T-cell (primary cell): ENCODE measurements around the gene CNTNAP2. TPM values are rescaled to one million over a fixed set of nuclear protein-coding genes. Genes with fewer than 3 reads are reported as not detected.

ENCODE experiments used
- ATAC-seq, 4 experiments: fragments of 200-7000 bp in 3 of 4; fragments of 150-1000 bp in 1 of 4; cut with Tn5 transposase; replicated peaks in 1 of 4; 1 replicate in 3 of 4; 2 replicates in 1 of 4; pipeline ENCODE4 v1.10.0; 2021; ENCODE audit warnings: moderate library complexity in 3 of 4, mild to moderate bottlenecking in 2 of 4, moderate number of reproducible peaks in 1 of 4
- CTCF ChIA-PET, 2 donors: fragments of 300-600 bp; sonication (Branson Sonifier 250); formaldehyde crosslinking; loops; one replicate each; lab custom pipeline; 2022; ENCODE audit warnings: antibody characterized with exemption in 2 of 2; lab: Charles Lee
- POLR2A ChIA-PET, 2 donors: fragments of 300-600 bp; sonication (Branson Sonifier 250); formaldehyde crosslinking; loops; one replicate each; lab custom pipeline; 2022; ENCODE audit warnings: antibody characterized with exemption in 2 of 2; lab: Charles Lee
- DNase-seq, 35 experiments: peaks; one replicate each; pipeline versions ENCODE4 v3.0.0 to v3.0.0-alpha.2; 2013 to 2023
- H3K27ac ChIP-seq: one replicate; pipeline ENCODE4 v1.5.1; 2013; ENCODE audit warnings: low read length
- H3K27me3 ChIP-seq, 2 experiments: replicated peaks in 1 of 2; 1 replicate in 1 of 2; 2 replicates in 1 of 2; pipeline versions ENCODE4 v1.6.1 to v1.7.0; 2013; ENCODE audit warnings: low read length in 1 of 2, mixed read lengths in 1 of 2; ENCODE audit not compliant: control insufficient read depth in 2 of 2, insufficient read depth in 2 of 2; ENCODE audit errors: extremely low read depth in 1 of 2
- H3K36me3 ChIP-seq, 2 donors: 1 replicate in 1 of 2; 2 replicates in 1 of 2; pipeline versions ENCODE4 v1.6.1 to v1.7.0; 2013; ENCODE audit warnings: low read length in 1 of 2; ENCODE audit not compliant: control insufficient read depth in 2 of 2, insufficient read depth in 1 of 2; ENCODE audit errors: extremely low read depth in 1 of 2
- H3K4me1 ChIP-seq, 2 experiments: 1 replicate in 1 of 2; 2 replicates in 1 of 2; pipeline versions ENCODE4 v1.6.1 to v1.7.0; 2013; ENCODE audit warnings: low read length in 2 of 2, mixed read lengths in 1 of 2; ENCODE audit not compliant: insufficient read depth in 2 of 2, control insufficient read depth in 1 of 2; ENCODE audit errors: extremely low read depth in 1 of 2
- H3K4me3 ChIP-seq, 2 donors: 1 replicate in 1 of 2; 2 replicates in 1 of 2; pipeline versions ENCODE4 v1.5.1 to v1.7.0; 2013; ENCODE audit warnings: mild to moderate bottlenecking in 2 of 2, low read length in 1 of 2, moderate library complexity in 1 of 2; ENCODE audit not compliant: control insufficient read depth in 1 of 2; ENCODE audit errors: extremely low read depth in 1 of 2
- H3K9me3 ChIP-seq: 2 replicates; pipeline ENCODE4 v1.7.0; 2013
- H3K27ac Mint-ChIP-seq, 2 donors: one replicate each; pipeline ENCODE4 v1.8.0; 2020 to 2021; ENCODE audit warnings: mild to moderate bottlenecking in 2 of 2, mixed read lengths in 2 of 2
- H3K27me3 Mint-ChIP-seq, 2 donors: one replicate each; pipeline ENCODE4 v1.8.0; 2021 to 2022; ENCODE audit warnings: mixed read lengths in 2 of 2
- H3K36me3 Mint-ChIP-seq: one replicate; pipeline ENCODE4 v1.8.0; 2021; ENCODE audit warnings: mixed read lengths
- H3K4me1 Mint-ChIP-seq, 3 donors: one replicate each; pipeline ENCODE4 v1.8.0; 2020 to 2022; ENCODE audit warnings: mixed read lengths in 3 of 3, mild to moderate bottlenecking in 1 of 3
- H3K4me3 Mint-ChIP-seq, 3 donors: one replicate each; pipeline ENCODE4 v1.8.0; 2020 to 2022; ENCODE audit warnings: mild to moderate bottlenecking in 3 of 3, mixed read lengths in 3 of 3, moderate library complexity in 3 of 3
- H3K9me3 Mint-ChIP-seq, 3 donors: one replicate each; pipeline ENCODE4 v1.8.0; 2020 to 2022; ENCODE audit warnings: mixed read lengths in 3 of 3
- WGBS: methylation state at CpG from one replicate; pipeline ENCODE4 v1.1.5; 2013; ENCODE audit warnings: missing lambda C conversion rate; ENCODE audit not compliant: insufficient coverage; 5-methylcytosine and 5-hydroxymethylcytosine counted together
- total RNA-seq, 35 experiments: library from RNA in 6 of 35; stranded (reverse) in 6 of 35; fragments of 120-200 nt in 1 of 35; gene quantifications; one replicate each; pipeline versions ENCODE4 v1.2.1 to v1.2.4 and lab custom pipeline; 2013 to 2026

The CNTNAP2 gene
- total RNA-seq, 5 donors from 2014 or later (not counting 1 experiment from before 2014, with no cell fraction given): 0.15 to 0.72 (median 0.21) TPM

GRCh38 chr7:146713934-146714333 lies 597.3 kb downstream of the CNTNAP2 start:
- no peaks in the 10 kb centered on the region for H3K4me1 Mint-ChIP-seq
- ChIA-PET POLR2A (no interaction called here), CTCF (no interaction called here)
- H3K27ac Mint-ChIP-seq: no peak overlapping the region
- H3K4me3 Mint-ChIP-seq: no peak overlapping the region
- 95% methylated on average over 2 of the region's 3 CpGs for WGBS
- H3K9me3 Mint-ChIP-seq: peaks cover 3 to 7% (median 5%) of the 10 kb centered on the region in 3 donors
- H3K27me3 ChIP-seq: no peaks in the 10 kb centered on the region
- no peak overlapping the region for H3K4me3 ChIP-seq
- H3K27me3 Mint-ChIP-seq: no peaks in the 10 kb centered on the region
- DNase-seq (no peak), ATAC-seq (no peak)
- no peaks in the 10 kb centered on the region for H3K36me3 Mint-ChIP-seq
- H3K9me3 ChIP-seq: no peaks in the 10 kb centered on the region
- H3K27ac ChIP-seq: no peak overlapping the region
- no peaks in the 10 kb centered on the region for H3K4me1 ChIP-seq
- H3K36me3 ChIP-seq: no peaks in the 10 kb centered on the region

GRCh38 chr7:146720195-146720594 lies 603.6 kb downstream of the CNTNAP2 start:
- H3K27ac ChIP-seq: no peak overlapping the region
- H3K4me1 ChIP-seq: no peaks in the 10 kb centered on the region
- Mint-ChIP-seq H3K9me3 (no peaks in the 10 kb centered on the region), H3K4me1 (no peaks in the 10 kb centered on the region), H3K27ac (no peak overlapping the region), H3K4me3 (no peak overlapping the region), H3K36me3 (no peaks in the 10 kb centered on the region), H3K27me3 (no peaks in the 10 kb centered on the region)
- H3K27me3 ChIP-seq: no peaks in the 10 kb centered on the region
- POLR2A ChIA-PET: no interaction called here
- H3K36me3 ChIP-seq: no peaks in the 10 kb centered on the region
- no CpG with 5 or more reads among the region's 2 CpGs for WGBS
- no peak for ATAC-seq
- CTCF ChIA-PET: no interaction called here
- DNase-seq: no peak
- no peaks in the 10 kb centered on the region for H3K9me3 ChIP-seq
- no peak overlapping the region for H3K4me3 ChIP-seq

GRCh38 chr7:146722986-146723385 lies 606.4 kb downstream of the CNTNAP2 start:
- ChIA-PET CTCF (no interaction called here), POLR2A (no interaction called here)
- Mint-ChIP-seq H3K27me3 (no peaks in the 10 kb centered on the region), H3K4me3 (no peak overlapping the region), H3K4me1 (no peaks in the 10 kb centered on the region), H3K9me3 (peaks cover 0 to 7% (median 3%) of the 10 kb centered on the region in 3 donors), H3K27ac (no peak overlapping the region), H3K36me3 (no peaks in the 10 kb centered on the region)
- WGBS: no CpG with 5 or more reads among the region's 1 CpG
- Histone ChIP-seq H3K36me3 (no peaks in the 10 kb centered on the region), H3K27me3 (no peaks in the 10 kb centered on the region), H3K4me1 (no peaks in the 10 kb centered on the region), H3K4me3 (no peak overlapping the region), H3K9me3 (no peaks in the 10 kb centered on the region), H3K27ac (no peak overlapping the region)
- DNase-seq: no peak
- ATAC-seq: no peak

GRCh38 chr7:146725520-146725919 lies 608.9 kb downstream of the CNTNAP2 start:
- ATAC-seq: no peak
- no peak for DNase-seq
- no peaks in the 10 kb centered on the region for H3K36me3 ChIP-seq
- Mint-ChIP-seq H3K36me3 (no peaks in the 10 kb centered on the region), H3K27ac (no peak overlapping the region), H3K4me1 (no peaks in the 10 kb centered on the region), H3K27me3 (no peaks in the 10 kb centered on the region), H3K9me3 (peaks cover 0 to 11% (median 6%) of the 10 kb centered on the region in 3 donors), H3K4me3 (no peak overlapping the region)
- ChIA-PET CTCF (no interaction called here), POLR2A (no interaction called here)
- WGBS: no CpG with 5 or more reads among the region's 3 CpGs
- H3K27ac ChIP-seq: no peak overlapping the region
- H3K9me3 ChIP-seq: no peaks in the 10 kb centered on the region
- H3K27me3 ChIP-seq: no peaks in the 10 kb centered on the region
- no peaks in the 10 kb centered on the region for H3K4me1 ChIP-seq
- H3K4me3 ChIP-seq: no peak overlapping the region

- no peaks in the 10 kb centered on the region for H3K4me1 Mint-ChIP-seq
- ChIA-PET POLR2A (no interaction called here), CTCF (no interaction called here)
- Histone ChIP-seq H3K9me3 (no peaks in the 10 kb centered on the region), H3K27ac (no peak overlapping the region), H3K27me3 (no peaks in the 10 kb centered on the region), H3K4me3 (no peak overlapping the region), H3K4me1 (no peaks in the 10 kb centered on the region), H3K36me3 (no peaks in the 10 kb centered on the region)
- no peak overlapping the region for H3K4me3 Mint-ChIP-seq
- no peak overlapping the region for H3K27ac Mint-ChIP-seq
- peaks cover 0 to 11% (median 6%) of the 10 kb centered on the region in 3 donors for H3K9me3 Mint-ChIP-seq
- H3K36me3 Mint-ChIP-seq: no peaks in the 10 kb centered on the region
- no peaks in the 10 kb centered on the region for H3K27me3 Mint-ChIP-seq
- DNase-seq: no peak
- ATAC-seq: no peak
- WGBS: 89% methylated on average over 4 of the region's 5 CpGs
Observed at GRCh38 chr7:146728141-146728540, 611.5 kb downstream of the CNTNAP2 start.

- no peaks in the 10 kb centered on the region for H3K4me1 Mint-ChIP-seq
- whole genome bisulfite sequencing: no CpG with 5 or more reads among the region's 4 CpGs
- no peak overlapping the region for H3K4me3 Mint-ChIP-seq
- Histone ChIP-seq H3K4me1 (no peaks in the 10 kb centered on the region), H3K4me3 (no peak overlapping the region), H3K36me3 (no peaks in the 10 kb centered on the region), H3K9me3 (no peaks in the 10 kb centered on the region), H3K27me3 (no peaks in the 10 kb centered on the region), H3K27ac (no peak overlapping the region)
- H3K36me3 Mint-ChIP-seq: no peaks in the 10 kb centered on the region
- peaks cover 0 to 11% (median 6%) of the 10 kb centered on the region in 3 donors for H3K9me3 Mint-ChIP-seq
- POLR2A ChIA-PET: no interaction called here
- ATAC-seq (no peak), DNase-seq (no peak)
- H3K27me3 Mint-ChIP-seq: no peaks in the 10 kb centered on the region
- no peak overlapping the region for H3K27ac Mint-ChIP-seq
- CTCF ChIA-PET: no interaction called here
Observed at GRCh38 chr7:146728611-146729010, 612.0 kb downstream of the CNTNAP2 start.

GRCh38 chr7:146731185-146731584 lies 614.6 kb downstream of the CNTNAP2 start:
- Histone ChIP-seq H3K27ac (no peak overlapping the region), H3K4me1 (no peaks in the 10 kb centered on the region), H3K4me3 (no peak overlapping the region), H3K36me3 (no peaks in the 10 kb centered on the region), H3K27me3 (no peaks in the 10 kb centered on the region), H3K9me3 (no peaks in the 10 kb centered on the region)
- H3K4me1 Mint-ChIP-seq: no peaks in the 10 kb centered on the region
- no peak overlapping the region for H3K27ac Mint-ChIP-seq
- ATAC-seq (no peak), DNase-seq (no peak)
- POLR2A ChIA-PET: no interaction called here
- CTCF ChIA-PET: no interaction called here
- peaks cover 2 to 6% (median 4%) of the 10 kb centered on the region in 3 donors for H3K9me3 Mint-ChIP-seq
- H3K4me3 Mint-ChIP-seq: no peak overlapping the region
- H3K36me3 Mint-ChIP-seq: no peaks in the 10 kb centered on the region
- 17% methylated on average over 1 of the region's 4 CpGs for WGBS
- no peaks in the 10 kb centered on the region for H3K27me3 Mint-ChIP-seq
